ENCODE results near the gene ZFP91.

GRCh38 chr11:58531865-58532341 lies 47.0 kb upstream of the ZFP91 start:
- TF ChIP-seq CTCF (IDR thresholded peaks at IDR 0.05; ENCODE audit: insufficient read depth, low read length, poor library complexity, severe bottlenecking), result no peak
- TF ChIP-seq EZH2phosphoT487 (conservative IDR thresholded peaks at IDR 0.05; ENCODE audit: low read length), result no peak

All from SU-DHL-6 (cell line).